Measurements from ENCODE around the gene HCN2.
A peak's percentile ranks its signal among the peaks of the same experiment; 100 is the strongest.
"Not testable (repeated sequence)": the region's sequence is repeated elsewhere in the genome, so short reads cannot be mapped to it uniquely, and the experiment has no call there.

The HCN2 gene

DNA sequence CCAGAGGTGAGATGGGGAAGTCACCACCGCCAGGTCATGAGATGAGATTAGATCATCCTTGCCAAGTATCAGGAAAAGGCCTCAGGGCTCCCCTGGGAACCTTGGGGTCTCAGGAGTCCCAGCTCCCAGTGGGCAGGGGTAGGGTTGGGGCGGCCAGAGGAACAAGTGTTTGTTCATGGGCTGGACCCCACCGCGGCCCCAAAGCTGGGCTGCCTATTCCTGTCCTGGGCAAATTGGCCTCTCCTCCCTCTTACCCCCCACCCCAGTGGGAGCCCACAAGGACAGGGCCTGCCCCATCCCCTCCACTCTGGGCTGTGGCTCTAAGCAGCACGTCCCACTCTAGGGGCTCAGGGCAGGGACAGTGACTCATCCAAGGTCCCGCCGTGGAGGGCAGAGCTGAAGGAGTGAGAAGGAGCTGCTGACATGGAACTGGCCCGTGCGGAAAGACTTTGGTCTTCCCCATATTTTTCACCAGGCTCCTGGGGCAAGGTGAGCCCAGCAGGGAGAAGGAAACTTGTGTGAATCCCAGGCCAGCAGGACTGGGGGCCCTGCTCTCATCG, 4.0 kb upstream of the HCN2 start:
- no peak for DNase-seq (ENCODE audit: low spot score)

DNA sequence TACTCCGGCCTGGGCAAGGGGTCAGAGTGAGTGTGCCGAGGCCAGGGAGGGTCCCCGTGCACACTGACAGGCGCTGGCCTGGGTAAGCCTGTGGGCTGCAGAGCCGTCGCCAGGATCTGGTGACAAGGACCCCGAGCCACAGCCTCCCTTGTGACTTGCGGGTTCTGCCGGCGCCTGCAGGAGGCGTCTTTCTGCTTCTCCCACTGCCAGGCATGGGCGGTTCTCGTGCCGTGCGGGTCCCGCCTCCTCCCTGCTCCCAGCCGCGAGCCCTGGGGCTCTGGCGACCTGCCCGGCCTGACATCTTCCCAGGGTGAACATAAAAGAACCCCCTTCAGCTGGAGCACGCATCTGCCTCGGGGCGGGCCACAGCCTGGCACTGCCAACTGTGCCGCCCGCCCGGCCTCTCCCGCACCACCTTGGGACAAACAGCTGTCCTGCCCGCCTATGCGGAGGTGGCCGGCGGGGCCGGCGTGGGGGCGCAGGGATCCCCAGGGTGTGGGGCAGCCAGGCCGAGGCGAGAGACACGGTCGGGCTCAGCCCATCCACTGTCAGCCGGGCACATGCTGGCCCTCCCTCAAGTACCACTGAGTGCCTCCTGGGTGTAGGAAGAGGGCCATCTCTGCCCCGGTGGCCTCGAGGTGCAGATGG, 1.5 kb upstream of the HCN2 start:
- DNase-seq (ENCODE audit: low spot score): peak; percentile 78

DNA sequence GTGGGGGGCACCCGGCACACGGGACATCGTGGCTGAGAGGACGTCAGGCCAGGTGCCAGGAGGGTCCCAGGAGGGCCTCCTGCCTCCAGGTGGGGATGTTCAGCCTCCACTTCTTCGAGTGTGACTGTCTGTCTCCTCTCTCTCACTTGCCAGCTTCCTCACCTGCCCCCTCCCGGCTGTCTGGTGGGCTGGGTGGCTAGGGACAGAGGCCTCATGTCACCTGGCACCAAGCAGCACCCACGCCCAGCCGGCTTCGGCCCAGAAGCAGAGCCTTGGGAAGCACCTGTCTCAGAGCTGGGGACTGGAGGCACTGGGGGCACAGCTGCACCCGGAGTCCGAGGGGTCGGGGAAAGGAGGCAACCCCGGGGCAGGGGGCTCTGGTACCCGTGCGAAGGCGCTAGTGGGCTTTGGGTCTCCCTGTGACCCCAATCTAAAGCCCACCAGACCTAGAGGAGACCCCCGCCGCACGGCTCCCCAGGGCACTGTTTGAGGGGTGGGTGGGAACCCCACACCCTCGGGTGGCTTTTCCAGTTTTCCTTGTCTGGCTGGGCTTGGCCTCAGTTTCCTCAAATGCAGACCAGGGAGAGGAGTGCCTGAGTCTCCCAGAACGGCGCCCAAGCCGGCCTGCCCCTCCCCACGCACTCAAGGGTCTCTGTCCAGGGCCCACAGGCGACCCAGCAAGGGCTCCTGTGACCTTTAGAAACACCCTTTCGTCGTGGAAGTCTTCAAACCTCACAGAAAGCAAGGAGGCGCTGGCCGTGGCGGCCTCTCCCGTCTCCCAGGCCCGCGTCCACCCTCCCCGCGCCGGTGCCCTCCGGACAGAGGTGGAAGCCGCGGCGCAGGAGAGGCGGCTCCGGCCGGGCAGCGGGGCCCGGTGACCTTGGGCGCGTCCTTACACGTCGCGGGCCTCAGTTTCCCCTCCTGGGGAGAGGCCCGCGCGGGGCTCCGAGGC, 664 bp upstream of the HCN2 start:
- peak; percentile 63 for DNase-seq (ENCODE audit: low spot score)

DNA sequence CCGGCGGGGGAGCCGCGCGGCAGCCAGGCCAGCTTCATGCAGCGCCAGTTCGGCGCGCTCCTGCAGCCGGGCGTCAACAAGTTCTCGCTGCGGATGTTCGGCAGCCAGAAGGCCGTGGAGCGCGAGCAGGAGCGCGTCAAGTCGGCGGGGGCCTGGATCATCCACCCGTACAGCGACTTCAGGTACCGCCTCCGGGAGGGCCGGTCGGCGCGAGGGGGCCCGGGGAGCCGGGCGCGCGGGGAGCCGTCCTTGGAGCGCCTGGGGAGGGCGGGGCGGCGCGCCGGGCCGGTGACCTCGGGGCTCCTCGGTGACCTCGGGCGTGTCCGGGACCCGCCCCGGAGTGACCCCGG, 690 bp downstream of the HCN2 start:
- DNase-seq (ENCODE audit: low spot score): no peak

DNA sequence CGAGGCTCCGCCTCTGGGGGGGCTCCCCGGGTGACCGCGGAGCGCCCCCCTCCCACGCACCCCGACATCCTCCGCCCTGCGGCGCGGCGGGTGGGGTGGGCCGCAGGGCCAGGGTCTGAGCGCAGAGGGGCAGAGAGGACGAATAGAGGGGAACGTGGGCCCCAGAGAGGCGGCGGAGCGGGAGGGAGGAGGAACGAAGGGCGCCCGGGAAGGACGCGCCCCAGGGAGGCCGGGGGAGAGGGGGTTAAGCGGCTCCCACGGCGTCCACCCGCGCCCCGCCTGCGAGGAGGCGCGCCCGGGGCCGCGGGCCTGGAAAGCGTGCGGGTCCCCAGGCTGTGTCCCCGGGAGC, 1.0 kb downstream of the HCN2 start:
- DNase-seq (ENCODE audit: low spot score): no peak

DNA sequence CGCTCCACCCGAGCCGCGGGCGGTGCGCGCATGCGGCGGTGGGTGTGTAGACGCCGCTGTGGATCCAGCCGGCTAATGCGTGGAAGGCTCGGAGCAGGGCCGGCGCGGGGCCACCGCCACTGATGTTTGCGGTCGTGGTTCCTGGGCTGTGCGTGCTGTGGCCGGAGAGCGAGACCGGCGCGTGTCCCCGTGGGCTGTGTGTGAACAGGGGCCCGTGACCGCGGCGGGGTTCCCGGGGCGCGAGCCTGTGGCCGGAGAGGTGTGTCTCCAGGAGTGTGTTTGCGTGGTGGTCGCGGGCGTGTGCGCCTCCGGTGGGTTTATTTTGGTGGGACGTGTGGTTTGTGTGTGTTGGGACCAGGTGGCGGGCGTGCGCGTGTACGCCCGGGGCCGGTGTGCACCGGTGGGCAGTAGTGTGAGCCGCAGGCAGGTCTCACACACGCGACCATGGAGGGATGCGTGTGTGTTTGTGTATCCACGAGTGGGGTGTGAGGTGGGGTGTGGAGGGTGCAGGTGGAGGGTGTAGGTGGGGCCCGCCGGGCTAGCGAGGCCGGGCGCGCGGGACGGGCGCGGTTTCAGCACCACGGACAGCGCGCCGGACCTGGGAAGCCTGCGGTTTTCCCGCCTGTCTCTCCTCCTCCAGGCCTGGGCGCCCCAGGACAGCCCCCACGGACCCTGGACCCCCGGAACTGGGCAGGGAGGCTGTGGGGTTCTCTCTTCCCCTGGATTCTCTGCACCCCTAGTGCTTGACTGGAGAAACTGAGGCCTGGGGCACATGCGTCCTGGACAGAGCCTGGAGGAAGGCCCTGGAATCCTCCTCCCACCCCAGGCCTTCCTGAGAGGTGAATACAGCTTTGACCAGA, 1.6 kb downstream of the HCN2 start:
- no peak for DNase-seq (ENCODE audit: low spot score)

DNA sequence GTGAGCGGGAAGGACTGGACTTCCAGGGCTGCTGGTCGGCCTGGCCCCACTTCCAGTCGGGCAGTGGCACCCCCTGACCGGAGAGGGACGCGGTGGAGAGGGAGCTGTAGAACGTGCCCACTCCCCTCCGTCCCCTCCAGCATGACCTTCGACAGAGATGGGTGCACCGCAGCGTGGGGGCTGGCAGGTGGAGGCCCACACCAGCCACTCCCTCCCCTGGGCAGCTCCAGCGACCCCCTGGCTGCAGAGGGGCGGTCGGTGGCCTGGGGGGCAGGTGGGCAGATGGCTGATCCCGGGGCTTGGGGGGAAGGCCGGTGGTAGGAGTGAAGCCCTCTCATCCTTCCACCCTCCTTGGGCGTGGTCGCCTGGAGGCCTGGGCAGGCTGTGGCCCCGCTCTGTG, 2.4 kb downstream of the HCN2 start:
- DNase-seq (ENCODE audit: low spot score): no peak

DNA sequence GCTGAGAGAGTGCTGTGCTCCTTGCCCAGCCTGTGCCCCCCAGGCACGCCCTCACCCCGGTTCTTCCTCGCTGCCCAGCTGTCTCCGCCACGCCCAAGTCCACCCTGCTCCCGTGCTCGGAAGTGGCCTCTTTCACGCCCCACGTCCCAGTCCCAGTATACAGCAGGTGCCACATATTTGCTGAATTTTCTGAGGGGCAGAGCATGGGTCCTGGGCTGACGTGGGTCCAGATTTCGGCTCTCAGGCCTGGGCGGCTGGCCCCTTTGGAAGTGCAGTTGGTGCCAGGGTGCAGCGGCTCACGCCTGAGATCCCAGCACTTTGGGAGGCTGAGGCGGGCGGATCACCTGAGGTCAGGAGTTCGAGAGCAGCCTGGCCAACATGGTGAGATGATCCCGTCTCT, 3.4 kb downstream of the HCN2 start:
- DNase-seq (ENCODE audit: low spot score): no peak

DNA sequence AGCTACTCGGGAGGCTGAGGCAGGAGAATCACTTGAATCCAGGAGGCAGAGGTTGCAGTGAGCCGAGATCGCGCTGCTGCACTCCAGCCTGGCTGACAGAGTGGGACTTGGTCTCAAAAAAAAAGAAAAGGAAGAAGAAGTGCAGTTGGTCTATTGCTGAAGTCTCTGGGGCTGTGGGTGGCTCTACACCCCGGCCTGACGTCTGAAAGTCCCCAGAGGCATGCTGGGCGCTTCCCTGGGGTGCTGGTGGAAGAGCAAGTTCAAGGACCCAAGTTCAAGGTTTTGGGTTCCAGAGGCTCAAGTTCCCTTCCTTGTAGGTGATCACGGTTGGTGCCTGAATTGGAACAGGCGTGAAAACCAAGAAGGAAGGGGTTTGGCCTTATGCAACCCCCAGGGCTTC, 3.8 kb downstream of the HCN2 start:
- peak; percentile 50 for DNase-seq (ENCODE audit: low spot score)

DNA sequence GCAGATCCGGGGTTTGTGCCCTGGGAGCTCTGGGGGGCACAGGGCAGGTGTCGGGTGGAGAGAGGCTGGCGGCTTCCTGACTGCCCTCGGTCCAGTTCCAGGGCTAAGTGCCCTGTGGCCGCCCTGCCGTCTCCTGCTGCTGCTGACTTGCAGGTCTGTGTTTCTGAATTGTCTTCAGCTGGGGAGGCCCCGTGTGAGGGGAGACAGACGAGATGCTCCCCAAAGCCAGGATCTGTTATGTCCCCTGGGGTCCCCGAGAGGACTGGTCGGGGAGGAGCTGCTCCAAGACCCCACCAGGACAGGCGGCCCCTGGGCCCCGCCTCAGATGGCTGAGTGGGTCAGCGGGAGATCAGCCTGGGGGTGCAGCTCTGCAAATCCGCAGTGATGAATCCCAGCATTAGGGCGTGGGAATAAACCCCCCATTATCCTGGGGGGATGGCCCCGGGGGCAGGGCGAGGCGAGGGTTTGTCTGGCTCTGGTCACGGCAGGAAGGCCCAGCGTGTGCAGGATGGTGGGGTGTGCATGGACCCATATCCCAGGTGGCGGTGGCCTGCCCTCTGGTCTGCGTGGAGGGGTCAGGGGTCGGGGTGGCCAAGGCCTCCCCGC, 4.7 kb downstream of the HCN2 start:
- no peak for DNase-seq (ENCODE audit: low spot score)

DNA sequence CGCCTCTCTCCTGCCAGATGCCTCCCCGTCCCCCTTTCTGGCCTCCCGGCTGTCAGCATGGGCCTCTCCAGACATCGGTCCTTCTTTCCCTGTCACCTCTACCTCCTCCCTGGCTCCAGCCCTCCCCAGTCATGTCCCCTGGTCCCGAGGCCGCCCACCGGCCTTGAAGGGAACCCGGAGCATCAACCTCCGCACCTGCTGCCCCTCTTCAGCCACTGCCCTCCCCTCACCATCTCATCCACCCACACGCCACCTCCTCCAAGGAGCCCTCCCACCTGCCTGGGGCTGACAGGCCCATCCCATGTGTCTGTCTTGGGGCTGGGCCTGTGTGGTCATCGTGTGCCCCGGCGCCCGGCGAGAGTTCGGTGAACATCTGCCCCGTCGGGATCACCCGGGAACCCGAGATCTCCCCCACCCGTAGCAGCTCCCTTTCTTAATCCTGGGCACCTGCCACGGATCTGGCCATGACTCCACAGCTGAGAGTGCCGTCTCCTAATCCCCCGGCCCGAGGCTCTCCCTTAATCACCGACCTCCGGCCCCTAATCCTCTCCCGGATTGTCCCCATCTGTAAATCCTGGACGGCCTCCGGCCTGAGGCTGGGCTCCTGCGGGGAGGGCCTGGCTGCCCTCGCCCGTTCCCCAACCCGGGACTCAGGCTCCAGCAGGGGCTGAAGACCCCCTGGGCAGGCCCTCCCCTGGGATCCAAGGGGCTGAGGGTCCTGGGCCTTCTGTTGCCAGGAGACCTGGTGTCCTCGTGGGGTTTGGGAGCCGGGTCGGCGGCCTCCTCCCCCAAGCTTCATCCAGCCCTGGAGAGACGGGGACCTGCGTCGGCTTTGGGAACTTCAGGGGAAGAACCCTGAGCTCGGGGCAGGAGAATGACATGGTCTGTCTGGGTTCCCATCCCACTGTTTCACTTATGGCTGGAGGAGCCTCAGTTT, 5.9 kb downstream of the HCN2 start:
- no peak for DNase-seq (ENCODE audit: low spot score)

DNA sequence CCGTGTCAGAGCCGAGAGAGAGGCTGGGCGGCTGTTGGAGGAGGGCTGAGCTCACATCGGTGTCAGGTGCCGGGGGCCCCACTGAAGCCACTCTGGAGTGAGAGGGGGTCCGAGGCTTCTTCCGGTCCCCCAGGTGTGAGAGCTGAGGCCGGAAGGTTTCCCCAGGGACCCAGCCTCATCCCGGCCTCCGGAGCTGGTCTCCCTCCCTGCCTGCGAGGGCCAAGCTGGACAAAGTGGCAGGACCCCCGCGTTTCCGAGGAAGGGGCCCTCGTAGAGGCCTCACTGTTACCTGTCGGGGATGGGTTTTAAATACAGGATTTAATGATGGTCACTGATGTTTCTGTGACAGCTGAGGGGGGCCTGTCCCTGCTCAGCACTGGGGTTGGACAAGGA, 6.6 kb downstream of the HCN2 start:
- DNase-seq (ENCODE audit: low spot score): no peak

DNA sequence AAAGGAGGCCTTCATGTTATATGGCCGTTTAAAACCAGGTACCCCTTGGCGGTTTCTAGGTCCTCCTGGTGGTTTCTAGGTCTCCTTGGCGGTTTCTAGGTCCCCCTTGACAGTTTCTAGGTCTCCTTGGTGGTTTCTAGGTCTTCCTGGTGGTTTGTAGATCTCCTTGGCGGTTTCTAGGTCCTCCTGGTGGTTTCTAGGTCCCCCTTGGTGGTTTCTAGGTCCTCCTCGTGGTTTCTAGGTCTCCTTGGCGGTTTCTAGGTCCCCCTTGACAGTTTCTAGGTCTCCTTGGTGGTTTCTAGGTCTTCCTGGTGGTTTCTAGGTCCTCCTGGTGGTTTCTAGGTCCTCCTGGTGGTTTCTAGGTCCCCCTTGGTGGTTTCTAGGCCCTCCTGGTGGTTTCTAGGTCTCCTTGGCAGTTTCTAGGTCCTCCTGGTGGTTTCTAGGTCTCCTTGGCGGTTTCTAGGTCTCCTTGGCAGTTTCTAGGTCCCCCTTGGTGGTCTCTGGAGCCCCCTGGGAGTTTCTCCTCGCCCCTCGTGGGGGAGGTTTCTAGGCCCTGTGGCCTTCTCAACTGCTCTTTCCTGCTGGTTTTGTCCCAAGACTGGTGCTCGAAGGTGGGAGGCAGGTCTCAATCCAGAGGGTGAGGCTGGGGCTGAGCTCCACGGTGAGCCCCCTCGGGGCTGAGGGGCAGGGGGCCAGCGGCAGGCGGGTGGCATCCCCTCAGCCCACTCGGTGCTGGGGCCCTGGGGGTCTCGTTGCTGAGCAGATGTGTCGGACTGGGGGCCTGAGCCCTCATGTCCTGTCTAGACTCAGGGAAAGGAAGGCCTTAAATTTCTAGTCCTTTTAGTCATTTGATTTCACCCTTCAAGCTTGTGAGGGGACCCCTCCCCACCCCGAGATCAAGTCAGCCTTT, 8.0 kb downstream of the HCN2 start:
- DNase-seq (ENCODE audit: low spot score): no peak

DNA sequence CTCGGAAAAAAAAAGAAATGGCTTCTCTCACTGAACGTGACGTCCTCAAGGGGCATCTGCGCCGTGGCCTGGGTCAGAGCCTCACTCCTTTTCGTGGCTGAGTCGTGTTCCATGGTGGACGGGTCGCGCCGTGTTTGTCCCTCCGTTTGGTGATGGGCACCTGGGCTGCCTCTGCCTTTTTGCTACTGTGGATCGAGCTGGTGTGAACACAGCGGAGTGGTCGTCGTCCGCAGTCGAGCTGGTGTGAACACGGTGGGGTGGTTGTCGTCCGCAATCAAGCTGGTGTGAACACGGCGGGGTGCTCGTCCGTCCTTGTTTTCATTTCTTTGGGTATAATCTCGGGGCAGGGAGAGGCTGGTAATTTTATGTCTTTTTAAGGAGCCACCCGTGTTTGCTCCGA, 11.6 kb downstream of the HCN2 start:
- DNase-seq (ENCODE audit: low spot score): no peak

DNA sequence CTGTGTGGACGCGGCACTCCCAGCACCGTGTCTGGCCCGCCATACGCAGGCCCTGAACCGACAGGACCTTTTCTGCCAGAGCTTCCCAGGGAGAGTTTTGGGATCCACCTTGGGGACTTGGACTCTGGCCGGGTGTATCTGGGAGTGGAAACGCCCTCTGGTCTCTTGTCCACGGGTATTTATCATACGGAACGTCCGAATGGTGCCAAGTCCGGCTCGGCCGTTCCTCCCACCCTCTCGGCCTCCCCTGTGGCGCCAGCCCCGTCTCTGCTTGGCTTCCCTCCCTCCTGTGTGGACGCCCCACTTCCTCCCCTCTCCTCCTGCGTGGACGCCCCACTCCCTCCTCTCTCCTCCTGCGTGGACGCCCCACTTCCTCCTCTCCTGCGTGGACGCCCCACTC, 12.1 kb downstream of the HCN2 start:
- DNase-seq (ENCODE audit: low spot score): no peak

DNA sequence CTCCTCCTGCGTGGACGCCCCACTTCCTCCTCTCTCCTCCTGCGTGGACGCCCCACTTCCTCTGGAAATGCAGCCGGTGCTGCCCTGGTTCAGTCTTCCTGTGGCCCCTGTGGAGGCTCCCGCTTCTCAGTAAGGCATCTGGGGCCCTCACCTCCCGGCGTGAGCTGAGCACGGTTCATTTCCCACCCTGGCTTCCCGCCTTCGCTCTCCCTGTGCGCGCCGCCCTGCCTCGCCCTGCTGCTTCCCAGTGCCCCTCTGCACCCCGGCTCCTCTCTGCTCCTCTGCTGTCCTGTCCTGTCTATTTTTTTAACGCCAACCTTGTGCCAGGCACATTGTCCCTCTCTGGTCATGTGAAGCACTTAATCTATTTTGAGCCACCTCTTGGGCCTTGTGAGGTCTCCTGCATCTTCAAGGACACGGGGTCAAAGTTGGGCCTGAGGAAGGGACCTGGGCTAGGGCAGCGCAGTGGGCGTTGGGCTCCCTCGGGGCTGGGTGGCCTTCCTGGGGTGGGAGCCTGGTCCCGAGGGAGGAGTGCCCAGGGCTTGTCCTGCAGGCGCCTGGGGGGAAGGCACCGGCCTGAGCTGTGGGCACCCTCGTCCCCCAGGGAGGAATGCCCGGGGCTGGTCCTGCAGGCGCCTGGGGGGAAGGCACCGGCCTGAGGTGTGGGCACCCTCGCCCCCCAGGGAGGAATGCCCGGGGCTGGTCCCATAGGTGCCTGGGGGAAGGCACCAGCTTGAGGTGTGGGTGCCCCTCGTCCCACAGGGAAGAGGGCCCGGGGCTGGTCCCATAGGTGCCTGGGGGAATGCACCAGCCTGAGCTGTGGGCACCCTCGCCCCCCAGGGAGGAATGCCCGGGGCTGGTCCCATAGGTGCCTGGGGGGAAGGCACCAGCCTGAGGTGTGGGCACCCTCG, 13.0 kb downstream of the HCN2 start:
- no peak for DNase-seq (ENCODE audit: low spot score)

DNA sequence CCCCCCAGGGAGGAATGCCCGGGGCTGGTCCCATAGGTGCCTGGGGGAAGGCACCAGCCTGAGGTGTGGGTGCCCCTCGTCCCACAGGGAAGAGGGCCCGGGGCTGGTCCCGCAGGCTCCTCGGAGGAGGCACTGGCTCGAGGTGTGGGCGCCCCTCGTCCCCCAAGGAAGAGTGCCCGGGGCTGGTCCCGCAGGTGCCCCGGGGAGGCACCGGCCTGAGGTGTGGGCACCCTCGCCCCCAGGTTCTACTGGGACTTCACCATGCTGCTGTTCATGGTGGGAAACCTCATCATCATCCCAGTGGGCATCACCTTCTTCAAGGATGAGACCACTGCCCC, 13.6 kb downstream of the HCN2 start:
- DNase-seq (ENCODE audit: low spot score): not testable (repeated sequence)

DNA sequence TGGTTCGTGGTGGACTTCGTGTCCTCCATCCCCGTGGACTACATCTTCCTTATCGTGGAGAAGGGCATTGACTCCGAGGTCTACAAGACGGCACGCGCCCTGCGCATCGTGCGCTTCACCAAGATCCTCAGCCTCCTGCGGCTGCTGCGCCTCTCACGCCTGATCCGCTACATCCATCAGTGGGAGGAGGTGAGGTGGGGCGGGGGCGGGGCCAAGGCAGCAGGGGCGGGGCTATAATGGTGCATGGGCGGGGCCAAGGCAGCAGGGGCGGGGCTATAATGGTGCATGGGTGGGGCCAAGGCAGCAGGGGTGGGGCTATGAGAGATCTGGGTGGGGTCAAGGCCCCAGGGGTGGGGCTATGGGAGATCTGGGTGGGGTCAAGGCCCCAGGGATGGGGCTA, 14.1 kb downstream of the HCN2 start:
- not testable (repeated sequence) for DNase-seq (ENCODE audit: low spot score)

DNA sequence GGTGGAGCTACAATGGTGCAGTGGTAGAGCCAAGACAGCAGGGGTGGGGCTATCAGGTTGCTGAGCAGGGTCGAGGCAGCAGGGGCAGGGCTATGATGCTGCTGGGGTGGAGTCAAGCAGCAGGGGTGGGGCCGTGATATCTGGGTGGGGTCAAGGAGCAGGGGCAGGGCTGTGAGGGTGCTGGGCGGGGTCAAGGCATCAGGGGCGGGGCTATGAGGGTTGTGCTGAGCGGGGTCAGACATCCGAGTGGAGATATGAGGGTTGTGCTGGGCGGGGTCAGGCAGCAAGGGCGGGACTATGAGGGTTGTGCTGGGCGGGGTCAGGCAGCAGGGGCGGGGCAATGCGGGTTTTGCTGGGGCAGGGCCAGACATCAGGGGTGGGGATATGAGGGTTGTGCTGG, 14.7 kb downstream of the HCN2 start:
- peak; percentile 91 for DNase-seq (ENCODE audit: low spot score)

Data from NAMALWA (cell line).